NCI-H82 treated with DMSO at 0.1 percent for 48 hours (cell line): Measurements from ENCODE around the gene POLR3C.
"Not testable (repeated sequence)": the region's sequence is repeated elsewhere in the genome, so short reads cannot be mapped to it uniquely, and the experiment has no call there.

Experiments
- DNase-seq: peaks from one replicate; lab custom pipeline; 2025; ENCODE audit not compliant: unreplicated experiment; lab: John Stamatoyannopoulos, UW

POLR3C gene, protein sequence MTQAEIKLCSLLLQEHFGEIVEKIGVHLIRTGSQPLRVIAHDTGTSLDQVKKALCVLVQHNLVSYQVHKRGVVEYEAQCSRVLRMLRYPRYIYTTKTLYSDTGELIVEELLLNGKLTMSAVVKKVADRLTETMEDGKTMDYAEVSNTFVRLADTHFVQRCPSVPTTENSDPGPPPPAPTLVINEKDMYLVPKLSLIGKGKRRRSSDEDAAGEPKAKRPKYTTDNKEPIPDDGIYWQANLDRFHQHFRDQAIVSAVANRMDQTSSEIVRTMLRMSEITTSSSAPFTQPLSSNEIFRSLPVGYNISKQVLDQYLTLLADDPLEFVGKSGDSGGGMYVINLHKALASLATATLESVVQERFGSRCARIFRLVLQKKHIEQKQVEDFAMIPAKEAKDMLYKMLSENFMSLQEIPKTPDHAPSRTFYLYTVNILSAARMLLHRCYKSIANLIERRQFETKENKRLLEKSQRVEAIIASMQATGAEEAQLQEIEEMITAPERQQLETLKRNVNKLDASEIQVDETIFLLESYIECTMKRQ

DNA sequence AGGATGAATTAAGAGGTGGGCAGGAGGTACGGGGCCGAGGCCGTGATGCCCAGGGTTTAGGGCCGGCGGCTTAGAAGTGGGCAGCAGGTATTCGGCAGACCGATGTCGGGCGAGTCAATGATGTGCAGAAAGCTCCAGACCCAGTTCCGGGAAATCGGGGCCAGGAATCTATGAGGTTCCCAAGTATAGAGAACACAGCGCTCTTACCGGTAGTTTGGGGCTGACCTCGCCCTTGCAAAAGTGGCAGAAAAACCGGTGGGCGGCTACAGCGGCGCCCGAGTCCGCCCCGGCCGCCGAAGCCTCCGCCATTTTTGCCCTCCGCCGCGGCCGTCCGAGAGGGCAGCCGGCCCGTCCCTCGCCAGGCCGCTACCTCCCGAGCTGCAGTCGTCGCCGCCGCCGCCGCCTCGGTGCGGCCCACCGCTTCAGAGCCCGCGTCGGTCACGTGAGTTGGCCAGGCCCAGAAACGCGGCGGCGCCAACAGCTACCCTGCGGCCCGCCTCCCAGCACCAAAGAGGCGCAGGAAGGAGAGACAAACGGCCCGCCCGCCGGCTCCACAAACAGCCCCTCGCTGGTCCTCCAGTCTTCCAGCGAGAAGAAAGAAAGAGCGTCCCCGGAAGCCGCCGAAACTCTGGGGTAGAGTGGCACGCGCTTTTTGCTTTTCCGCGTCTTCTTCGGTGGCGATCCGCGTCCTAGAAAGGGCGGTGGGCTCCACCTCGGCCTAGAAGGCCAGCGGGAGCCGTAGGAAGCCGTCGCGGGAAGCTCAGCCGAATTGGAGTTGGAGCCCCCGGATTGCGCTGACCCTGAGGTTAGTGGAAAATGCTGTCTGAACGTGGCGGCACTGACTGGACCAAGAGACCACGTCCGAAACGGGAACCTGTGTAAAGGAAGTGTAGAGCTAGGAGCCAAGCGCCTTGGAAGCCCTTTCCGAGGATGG is at the start of gene POLR3C, which contains the start of gene RNF115:
Gene POLR3C (plus strand): TSS at position 636 of the 934 bp plus-strand sequence. CDS start 1,577 bp downstream, outside the sequence.
Gene RNF115 (minus strand): TSS at position 531 of the 934 bp plus-strand sequence. CDS start 222 bp downstream, at position 309.
- DNase-seq = peak; percentile 79

DNA sequence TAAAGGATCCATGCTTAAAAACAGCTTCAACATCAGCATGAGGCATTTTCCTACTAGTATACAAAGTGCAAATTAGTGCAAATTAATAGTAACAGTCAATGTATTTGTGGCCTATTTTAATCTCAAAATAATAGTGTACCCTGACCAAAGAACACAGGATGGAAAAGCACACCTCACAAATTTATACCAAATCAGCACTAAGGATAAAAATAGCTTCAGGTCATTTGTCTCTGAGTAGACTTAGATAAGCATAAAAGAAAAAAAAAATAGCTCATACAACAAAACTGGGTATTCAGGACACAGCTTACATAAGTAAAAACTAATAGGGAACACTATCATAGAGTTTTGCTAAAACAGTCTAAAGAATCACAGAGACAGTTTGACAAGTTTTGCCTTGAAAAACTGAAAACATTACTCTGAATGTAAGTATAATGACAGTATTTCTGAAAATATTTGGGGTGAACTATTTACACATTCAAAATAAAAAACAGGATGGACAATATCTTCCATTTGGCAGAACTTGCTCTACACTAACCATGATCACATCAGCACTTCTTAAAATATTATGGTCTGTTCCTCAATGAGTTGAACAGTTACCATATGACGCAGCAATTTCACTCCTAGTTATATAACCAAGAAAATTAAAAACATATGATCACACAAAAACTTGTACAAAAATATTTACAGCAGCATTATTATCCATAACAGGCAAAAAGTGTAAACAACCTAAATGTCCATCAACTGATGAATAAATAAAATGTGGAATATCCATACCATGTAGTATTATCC is 46.4 kb upstream of the POLR3C start:
- DNase-seq = no peak

DNA sequence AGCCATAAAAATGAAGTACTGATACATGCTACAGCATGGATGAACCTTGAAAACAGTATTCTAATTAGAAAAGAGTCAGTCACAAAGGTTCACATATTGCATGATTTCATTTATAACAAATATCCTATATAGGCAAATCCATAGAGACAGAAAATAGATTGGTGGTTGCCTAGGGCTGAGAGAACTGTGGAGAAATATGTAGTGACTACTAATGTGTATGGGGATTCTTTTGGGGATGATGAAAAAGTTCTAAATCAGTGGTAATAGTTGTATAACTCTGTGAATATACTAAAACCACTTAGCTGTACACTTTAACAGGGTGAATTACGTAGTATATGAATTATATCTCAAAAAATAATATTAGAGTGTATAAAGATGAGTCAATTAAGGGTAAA is 45.9 kb upstream of the POLR3C start:
- no peak for DNase-seq

DNA sequence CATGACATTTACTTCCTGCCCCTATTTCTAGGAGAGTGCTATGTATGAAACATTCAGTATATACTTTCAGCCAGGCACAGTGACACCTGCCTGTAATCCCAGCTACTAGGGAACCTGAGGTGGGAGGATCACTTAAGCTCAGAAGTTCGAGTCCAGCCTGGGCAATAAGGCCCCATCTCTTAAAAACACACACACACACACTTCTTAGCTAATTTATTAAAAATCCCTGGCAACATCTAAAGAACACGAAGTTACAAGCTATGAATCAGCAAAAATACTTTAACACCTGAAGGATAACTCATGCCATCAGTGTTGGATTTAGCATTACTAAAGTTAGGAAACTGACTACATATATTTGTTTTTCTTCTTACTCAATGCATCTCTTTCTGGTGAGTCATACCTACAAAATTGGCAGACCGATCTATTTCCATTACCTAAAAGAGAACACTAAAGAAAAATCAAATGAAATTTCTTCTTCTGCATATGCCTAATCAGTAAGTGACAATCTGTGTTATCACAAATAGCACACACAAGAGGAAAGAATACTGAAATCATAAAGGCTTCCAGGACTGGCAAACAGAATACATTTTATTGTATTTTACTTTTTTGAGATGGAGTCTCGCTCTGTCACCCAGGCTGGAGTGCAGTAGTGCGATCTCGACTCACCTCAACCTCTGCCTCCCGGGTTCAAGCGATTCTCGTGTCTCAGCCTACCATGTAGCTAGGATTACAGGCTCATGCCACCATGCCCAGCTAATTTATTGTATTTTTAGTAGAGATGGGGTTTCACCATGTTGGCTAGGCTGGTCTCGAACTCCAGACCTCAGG is 41.5 kb upstream of the POLR3C start:
- no peak for DNase-seq

DNA sequence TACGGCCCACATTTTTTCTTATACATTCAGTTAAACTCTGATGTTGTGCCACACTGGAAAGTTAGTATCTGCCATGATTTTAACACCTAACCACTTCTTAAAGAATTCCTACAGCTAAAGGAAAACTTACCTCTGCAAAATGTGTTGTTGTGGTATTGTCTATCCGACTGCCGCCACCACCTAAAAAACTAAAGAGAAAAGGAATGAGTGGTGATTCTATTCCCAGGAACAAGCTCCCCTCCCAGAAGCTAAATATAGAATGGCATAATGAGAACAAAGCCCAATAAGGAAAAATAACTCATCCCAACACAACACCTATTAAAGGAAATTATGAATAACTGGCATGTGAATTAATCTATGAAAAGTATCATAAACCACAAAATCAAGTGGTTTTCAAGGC is 39.6 kb upstream of the POLR3C start:
- no peak for DNase-seq

DNA sequence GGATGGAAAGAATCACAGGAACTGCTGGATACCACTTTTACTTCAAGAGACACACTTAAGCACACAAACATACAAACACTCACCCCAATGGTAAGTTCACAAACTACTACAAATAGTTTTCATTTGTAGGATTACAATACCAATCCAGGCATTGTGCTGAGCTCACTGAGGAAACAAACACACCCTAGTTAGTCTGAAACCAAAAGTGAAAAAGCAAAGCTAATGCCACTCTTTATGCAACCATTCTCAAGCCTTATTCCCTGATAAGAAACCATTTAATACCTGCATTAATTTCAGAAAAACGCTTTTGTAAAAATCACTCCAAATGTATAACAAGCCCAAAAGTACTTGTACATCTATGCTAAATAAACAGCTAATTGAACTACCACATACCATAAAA is 38.5 kb upstream of the POLR3C start:
- no peak for DNase-seq

DNA sequence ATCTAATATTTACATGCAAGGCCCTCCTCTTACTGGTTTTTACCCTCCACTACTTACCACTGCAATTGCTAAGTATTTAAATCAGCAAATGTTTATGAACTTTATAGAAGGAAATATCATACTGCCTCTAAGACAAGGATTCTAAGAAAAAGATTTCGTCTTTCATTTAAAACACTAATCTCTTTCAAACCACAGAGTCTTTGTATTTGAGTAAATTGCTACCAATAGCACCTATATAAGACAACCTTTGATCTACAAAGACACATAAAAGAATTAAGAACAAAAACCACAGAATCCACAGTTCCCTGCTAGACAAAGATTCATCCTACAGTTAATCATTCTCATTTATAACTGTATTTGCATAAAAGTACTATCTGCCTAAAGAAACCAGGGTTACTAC is 37.7 kb upstream of the POLR3C start:
- DNase-seq = no peak

DNA sequence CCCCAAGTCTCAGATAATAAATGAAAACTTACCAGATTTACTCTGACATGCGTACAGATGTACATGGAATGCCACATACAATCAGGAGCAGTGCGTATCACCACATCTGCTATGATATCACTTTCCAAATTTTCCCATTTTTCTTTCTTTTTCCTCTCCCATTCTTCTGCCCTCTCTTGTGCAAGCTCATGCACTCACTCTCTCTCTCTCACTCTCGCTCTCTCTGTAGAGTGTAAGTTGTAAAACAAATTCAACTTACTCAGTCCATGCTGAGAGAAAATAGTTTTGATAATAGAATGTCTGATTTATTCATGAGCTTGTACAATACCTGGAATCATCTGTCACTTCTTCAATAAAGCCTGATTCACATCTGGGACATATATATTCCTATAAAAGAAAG is 35.4 kb upstream of the POLR3C start:
- DNase-seq = no peak

DNA sequence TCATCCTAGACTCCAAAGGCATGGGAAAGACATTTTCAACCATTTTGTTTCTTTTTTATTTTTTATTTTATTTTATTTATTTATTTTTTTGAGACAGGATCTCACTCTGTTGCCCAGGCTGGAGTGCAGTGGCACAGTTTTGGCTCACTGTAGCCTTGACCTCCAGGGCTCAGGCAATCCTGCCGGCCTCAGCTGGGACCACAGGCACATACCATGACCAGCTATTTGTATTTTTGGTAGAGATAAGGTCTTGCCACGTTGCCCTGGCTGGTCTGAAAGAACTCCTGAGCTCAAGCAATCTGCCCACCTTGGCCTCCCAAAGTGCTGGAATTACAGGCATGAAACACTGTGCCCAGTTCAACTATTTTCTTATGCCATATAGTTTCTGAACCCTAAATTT is 32.1 kb upstream of the POLR3C start:
- not testable (repeated sequence) for DNase-seq

DNA sequence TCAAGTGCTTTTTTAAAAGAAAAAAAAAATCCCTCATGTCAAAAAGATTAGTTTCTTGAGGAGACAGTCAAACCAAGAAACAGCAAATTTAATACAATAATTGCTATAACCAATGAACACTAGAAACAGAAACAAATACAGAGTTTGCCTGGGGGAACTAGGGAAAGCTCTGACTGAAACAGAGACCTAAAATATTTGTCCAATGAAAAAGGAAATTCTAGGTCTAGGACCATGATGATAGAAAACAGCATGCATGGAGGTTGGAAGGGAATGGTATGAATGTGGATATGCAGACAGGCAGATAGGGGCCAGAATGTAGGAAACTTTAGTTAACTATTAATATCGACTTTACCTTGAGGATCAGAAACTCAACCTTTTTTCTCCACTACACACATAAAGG is 31.5 kb upstream of the POLR3C start:
- DNase-seq = no peak

DNA sequence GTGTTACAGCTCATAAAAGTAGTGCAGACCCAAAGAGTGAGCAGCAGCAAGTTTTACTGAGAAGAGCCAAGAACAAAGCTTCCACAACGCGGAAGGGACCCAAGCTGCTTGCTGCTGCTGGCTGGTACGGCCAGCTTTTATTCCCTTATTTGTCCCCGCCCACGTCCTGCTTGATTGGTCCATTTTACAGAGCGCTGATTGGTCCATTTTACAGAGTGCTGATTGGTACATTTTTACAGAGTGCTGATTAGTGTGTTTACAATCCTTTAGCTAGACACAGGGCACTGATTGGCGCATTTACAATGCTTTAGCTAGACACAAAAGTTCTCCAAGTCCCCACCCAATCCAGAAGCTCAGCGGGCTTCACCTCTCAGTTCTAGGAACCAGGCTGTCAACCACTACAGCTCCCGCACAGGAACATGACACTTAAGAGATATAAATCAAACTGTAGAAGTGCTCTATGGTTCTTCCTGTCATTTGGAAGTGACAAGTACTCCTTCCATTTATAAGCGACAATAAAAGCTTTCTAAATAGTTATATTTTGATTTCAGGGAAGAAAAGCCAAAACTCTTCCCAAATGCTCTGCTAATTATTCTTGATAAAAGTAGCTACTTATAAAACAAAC is 28.6 kb upstream of the POLR3C start:
- no peak for DNase-seq

DNA sequence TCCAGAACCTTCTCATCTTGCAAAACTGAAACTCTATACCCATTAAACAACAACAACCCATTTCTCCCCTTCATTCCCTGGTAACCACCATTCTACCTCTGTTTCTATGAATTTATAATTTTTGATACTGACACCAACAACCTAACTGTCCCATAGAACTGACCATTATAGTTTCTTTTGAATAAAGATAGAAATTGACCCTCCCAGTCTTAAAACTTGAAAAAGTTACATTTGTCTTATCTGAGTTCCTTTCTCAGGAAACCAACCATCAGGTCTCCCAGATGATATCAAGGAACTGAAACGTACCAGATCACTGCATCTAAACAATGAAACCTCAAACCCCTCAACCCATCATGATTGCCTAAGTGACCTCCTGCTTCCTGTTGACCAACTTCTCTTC is 27.2 kb upstream of the POLR3C start:
- no peak for DNase-seq

DNA sequence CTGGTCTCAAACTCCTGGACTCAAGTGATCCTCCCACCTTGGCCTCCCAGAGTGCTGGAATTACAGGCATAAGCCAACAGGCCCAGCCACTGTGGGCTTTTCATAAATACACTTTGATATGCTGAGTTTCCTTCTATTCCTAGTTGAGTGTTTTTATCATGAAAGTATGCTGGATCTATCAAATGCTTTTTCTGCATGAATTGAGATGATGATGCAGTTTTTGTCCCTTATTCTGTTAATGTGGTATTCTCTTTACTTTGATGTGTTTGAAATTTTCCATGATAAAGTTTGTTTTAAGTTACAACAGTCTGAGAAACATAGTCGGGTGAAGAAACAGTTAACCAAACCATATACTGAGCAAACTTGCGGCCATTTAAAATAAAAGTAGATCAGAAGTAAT is 24.2 kb upstream of the POLR3C start:
- DNase-seq = no peak

DNA sequence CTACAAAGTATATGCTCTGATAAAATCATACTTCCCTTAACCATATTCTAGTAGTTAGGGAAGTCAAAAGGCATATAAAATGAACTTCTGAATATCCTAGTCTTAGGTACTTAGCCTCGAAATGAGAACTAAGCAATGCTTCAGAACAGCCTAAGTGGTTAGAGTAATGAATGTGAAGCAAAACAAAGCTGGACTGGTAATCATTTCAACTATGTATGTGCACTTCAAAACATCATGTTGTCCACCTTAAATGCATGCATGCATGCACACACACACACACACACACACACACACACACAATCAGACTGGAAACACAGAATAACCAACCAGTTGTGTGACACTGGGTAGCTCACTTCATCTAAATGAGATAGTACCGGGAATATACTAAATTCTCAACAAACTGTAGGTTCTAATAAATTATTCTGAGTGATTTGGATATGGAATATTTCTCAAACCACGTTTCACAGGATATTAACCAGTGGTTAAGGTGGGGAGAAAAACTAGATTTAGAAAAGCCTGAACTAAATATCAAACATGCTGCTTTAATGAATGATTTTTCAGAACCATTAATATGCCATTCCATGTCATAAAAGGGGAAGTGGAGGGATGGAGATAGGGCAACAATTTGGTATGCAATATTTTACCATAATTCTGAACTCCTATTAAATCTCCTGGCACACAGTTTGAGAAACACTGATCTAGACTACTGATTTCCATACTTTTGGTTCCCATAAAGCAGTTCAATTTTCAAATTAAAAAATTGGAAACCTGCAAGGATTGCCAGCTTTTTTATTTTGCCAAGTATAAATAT is 19.6 kb upstream of the POLR3C start:
- no peak for DNase-seq

DNA sequence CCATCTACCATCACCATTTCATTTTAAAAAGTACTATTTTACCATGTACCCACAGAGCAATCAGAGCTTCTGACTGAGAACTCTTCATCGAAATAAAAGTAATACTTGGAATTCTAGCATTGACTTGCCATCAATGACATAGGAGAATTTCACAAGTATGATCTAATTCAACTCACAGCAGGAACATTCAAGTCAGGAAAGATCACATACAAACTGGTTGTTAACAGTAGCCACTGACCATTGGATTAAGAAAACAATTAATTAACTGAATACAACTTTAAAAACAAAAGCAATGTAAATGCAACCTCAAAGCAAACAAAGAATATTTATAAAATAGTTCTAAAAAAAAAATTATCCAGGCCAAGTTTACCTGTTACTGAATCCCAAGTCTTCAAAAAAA is 18.9 kb upstream of the POLR3C start:
- no peak for DNase-seq

DNA sequence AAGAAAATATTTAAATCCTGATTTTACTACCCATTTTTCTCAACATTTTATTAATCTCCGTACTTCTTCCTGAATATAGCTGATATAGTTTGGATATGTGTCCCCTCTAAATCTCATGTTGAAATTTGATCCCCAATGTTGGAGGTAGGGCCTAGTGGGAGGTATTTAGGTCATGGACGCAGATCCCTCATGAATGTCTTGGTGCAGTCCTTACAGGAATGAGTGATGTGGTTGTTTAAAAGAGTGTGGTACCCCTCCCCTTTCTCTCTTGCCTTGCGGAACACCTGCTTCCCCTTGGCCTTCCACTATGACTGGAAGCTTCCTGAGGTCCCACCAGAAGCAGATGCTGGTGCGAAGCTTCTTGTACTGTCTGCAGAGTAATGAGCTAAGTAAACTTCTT is 17.6 kb upstream of the POLR3C start:
- no peak for DNase-seq

DNA sequence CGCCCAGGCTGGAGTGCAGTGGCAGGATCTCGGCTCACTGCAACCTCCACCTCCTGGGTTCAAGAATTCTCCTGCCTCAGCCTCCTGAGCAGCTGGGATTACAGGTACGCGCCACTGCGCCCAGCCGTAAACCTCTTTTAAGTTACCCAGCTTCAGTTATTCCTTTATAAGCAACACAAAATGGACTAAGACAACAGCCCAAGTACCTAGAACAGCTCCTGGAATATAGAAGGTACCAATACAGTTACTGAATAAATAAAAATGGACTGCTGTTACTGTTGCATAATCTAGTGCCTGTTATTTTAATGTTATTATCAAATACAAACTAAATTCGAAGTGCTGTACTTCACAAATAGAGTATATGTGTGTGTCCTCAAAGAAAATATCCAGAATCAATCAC is 17.2 kb upstream of the POLR3C start:
- DNase-seq = no peak

DNA sequence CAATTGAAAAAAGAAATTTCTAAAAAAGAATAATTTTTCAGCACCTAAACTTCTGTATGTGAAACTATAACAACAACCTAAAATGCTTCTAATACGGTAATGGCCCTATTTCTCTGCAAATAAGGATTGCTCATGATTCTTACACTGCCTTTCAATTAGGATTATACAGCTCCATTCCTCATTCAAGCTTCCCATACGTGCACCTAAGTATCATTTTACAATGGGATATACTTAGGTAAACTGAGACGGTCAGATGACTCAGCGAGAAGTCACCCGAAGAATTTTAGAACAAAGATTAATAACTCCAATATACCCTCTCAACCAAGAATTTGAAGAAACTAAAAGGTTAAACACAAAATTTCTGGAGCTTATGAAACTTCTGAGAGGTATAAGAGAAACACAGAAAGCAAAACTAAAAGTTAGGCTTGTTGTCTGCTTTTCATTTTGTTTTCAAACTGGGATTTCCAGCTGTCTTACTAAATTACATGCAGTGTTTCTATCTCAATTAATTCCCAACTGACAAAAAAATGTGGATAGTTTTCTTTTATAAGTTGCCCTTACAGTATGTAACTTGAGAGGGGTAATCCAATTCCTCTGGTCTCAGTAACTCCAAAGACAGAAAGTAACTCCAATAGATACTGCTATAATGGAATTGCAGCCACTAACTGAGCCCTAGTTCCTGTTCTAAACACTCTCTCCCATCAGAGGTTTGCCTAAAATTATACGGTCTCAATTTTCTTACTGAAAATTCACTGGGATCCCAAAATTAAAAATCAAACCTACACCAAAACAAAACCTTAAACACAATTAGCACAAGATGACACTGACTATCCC is 10.8 kb upstream of the POLR3C start:
- DNase-seq = not testable (repeated sequence)
